NCI-H2171 treated with DMSO at 0.1 percent for 48 hours (cell line): ENCODE measurements around the gene PERCC1.

Experiments
- DNase-seq: peaks from one replicate; lab custom pipeline; 2025; lab: John Stamatoyannopoulos, UW

The PERCC1 gene

DNA sequence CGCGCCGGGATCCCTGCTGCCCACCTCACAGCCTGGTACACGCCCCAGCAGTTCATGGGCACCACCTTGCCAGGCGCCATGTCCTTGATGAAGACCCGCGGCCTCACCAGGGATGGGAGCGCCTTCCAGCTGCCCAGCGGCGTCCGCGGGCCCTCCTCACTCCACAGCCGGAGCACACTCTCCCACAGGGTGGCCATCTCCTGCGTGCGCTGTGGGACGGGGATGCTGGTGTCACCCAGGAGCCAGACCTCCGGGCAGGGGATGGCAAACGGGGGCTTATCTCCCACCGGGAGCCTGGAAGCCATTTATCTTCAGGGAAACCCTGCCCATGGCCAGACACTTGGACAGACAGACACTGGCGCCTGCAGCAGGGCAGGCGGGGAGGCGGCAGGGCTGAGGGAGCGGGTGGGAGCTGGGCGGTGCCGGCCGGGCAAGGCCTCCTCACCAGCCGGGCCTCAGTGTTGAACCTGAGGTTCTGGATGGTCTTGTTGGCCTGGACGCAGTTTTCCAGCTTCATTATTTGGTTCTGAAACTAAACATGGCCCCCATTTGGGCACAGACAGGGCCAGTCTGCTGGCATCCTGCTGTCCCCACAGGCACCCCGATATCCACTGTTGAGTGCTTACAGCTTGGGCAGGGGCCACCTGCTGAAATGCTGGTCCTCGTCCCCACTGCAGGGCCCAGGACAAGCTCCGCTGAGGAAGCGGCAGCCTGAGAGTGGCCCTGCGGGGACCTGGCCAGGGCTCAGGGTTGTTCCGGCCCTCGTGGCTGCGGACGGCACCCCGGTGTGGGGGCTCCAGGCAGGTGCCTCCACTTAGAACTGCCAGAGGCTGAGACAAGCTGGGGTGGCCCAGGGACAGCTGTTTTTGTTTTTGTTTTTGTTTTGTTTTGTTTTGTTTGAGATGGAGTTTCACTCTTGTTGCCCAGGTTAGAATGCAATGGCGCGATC, 4.0 kb downstream of the PERCC1 start:
- DNase-seq = no peak

- no peak for DNase-seq
Observed at GRCh38 chr16:1435921-1436697, 5.2 kb downstream of the PERCC1 start.

GRCh38 chr16:1436731-1437355, 6.0 kb downstream of the PERCC1 start:
- DNase-seq = no peak

DNA sequence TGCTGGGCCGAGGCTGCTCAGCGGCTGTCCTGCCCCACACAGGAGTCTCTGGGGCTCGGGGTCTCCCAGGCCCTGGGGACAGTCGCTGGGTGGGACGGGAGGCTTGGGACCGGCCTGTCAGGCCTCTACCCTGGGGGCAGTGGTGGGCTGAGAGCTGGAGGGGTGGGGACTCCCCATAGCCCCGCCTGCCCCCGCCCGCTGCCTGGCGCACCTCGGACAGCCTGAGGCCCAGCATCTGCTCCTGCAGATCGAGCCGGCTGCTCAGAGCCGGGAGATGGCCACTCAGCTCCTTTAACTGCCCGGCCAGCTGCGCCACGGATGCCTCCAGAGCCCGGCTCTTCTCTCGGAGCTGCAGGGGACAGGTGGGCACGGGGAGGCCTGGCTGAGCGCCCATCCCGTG, 6.7 kb downstream of the PERCC1 start:
- no peak for DNase-seq

DNA sequence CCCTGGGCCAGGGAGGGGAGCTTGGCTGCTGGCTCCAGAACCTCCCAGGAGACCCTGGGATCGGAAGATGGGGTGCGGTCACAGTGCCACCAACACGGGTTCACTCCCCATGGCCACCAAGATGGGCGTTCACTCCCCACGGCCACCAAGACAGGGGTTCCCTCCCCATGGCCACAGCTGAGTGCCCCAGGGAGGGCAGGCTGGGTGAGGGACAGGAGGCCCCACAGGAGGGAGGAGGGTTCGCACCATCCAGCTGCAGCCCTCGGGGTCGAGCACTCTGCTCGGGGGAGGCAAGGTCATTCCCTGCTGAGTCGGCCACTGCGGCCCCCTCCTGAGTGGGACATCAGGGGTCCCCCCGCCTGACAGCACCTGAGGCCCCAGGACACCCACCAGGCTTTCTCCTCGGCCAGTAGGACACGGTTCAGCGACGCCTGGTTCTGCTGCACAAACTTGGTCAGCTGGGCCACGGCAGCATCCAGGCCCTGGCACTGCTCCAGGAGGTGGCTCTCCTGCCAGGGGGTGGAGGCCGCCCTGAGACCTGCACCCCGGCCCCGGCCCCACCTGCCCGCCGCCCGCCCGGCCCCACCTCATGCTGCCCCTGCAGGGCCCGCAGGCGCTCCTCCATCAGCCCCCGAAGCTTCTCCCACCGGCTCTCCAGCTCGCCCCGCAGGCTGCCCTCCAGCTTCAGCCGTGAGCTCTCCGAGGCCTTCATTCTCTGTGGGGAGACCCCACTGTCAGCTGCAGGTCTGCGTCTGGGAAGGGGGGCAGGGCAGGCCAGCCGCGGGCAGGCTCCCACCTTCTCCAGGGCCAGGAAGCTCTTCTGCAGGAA, 7.6 kb downstream of the PERCC1 start:
- no peak for DNase-seq

DNA sequence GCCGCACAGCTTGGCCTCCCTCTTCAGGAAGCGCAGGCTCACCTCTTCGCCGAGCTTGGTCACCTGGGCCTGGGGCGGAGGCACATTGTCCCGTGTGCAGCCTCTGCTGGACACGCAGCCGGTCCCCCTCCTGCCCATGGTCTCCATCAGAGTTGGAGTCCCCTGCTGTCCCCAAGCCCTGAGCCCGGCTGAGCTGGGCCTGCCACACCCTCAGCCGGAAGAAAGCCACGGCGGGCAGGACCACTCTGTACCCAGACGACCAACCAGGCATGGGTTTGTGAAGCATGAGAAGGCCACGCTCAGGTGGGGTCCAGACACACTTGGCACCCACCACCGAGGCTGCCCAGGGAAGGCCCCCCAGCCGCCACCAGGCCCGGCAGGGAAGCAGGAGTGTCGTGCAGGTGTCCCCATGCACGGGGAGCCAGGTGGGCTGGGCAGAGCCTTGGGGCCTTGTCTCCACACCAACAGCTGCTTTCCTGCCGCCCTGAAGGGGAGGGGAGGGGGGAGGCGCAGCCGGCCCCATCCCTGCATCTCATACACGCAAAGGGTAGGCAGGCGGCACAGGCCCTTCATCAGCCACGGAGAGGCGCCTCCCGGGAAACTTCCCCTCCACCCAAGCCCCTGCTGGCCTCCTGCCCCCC, 8.3 kb downstream of the PERCC1 start:
- DNase-seq = no peak

GRCh38 chr16:1439699-1440074, 8.8 kb downstream of the PERCC1 start:
- DNase-seq = peak; percentile 41

- no peak for DNase-seq
Observed at GRCh38 chr16:1441391-1441829, 10.5 kb downstream of the PERCC1 start.

DNA sequence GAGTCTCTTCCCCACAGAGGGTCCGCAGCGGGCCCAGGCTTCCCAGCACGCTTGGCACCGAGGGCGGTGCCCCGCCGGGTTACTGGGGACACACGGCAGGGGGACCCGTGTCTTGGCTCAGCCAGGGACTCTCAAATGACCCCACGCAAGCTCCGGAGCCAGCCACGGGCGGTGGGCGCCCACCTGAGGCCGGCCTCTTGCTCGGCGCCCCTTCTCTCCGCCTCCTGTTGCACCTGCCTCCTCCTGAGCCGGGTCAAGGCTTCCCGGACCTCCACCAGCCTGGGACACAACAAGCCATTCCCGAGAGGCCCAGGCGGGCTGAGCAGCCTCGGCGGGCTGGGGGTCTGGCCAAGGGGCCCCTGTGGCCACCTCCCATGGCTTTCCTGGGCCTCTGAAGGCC, 11.8 kb downstream of the PERCC1 start:
- DNase-seq = no peak

- no peak for DNase-seq
Observed at GRCh38 chr16:1443403-1443973, 12.6 kb downstream of the PERCC1 start.

- DNase-seq = no peak
Observed at GRCh38 chr16:1443980-1444729, 13.3 kb downstream of the PERCC1 start, which contains the start of gene CCDC154. TSS of gene CCDC154 (minus strand) at chr16:1444556. CDS start at chr16:1444322, 234 bp downstream.

DNA sequence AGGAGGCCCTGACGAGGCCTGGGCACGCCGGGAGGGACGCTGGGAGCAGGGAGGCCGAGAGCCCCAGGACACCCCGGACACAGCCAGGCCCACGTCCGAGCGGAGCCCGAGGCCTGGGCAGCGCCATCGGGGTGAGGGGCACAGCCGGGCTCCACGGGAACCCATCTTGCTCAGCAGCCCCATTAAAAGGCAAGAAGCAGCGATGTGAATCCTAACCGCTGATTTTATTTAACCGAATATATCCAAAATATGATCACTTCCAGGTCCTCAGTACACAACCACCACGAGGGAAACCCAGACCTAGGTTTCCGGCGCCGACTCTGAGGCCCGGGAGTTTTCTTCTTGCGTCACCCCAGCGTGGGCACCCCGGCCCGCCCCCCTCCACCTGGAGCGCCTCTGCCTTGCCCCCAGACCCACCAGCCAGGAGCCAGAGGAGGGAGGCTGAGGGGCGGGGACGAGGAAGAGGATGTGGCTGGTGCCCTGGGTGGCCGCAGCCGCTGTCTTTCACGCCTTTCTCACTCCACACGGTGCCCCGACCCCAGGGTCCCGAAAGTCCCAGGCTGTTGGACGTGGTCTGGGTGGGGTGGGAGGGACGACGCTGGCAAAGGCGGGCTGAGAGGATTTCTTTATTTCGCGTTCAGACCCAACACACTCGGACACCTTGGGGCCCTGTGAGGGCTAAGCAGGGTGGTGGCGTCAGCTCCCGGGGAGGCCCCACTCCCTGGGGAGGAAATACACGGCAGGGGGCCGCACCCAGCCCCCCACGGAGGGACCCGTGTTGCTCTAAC, 14.0 kb downstream of the PERCC1 start:
- no peak for DNase-seq

DNA sequence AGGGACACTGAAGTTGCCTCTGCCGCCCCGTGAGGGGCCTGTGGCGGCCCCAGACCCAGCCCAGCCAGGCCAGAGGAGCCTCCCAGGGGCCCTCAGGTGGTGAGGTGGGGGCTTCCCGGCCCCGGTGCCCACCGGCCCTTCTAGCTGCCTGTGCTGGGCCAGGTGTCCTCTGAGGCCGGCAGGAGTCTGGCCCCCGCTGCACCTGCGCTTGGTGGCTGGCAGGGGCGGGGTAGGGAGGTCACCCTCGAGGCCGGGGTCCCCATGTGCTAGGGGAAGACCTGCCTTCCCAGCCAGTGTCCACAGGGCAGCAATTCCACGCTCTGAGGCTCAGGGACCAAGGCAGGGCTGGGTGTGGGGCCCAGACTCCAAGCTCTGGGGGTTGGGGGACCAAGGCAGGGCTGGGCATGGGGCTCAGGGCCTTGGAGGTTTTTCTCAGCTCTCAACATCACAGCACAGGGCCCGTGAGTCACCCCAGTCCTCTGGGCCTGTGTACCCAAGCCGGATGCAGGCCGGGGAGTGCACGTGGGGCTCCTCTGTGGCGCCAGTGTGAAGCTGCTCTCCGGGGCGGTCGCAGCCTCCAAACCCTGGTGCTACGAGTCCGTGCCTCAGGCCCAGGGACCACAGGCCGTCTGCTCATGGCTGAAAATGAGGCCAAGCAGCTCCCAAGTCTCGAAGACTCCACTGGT, 14.8 kb downstream of the PERCC1 start:
- no peak for DNase-seq

- DNase-seq = no peak
Observed at GRCh38 chr16:1446296-1447080, 15.6 kb downstream of the PERCC1 start.

DNA sequence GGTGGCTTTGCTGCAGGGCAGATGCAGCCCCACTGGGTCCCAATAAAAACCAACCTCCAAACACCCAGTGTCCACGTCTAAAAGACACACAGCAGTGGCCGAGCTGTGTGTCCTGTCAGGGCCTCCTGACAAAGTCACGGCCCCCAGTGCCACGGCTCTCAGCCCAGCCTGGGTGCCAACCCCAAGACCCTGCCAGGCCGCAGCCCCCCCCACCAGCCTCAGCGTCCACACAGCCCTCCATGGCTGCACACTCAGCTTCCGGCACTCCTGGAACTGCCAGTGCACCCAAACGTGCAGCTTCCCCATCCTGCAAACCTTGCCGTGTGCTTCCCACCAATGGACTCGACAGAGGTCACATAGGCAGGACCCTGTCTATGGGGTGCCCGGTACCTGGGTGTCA, 17.1 kb downstream of the PERCC1 start:
- no peak for DNase-seq

GRCh38 chr16:1448536-1449116, 17.7 kb downstream of the PERCC1 start:
- no peak for DNase-seq

DNA sequence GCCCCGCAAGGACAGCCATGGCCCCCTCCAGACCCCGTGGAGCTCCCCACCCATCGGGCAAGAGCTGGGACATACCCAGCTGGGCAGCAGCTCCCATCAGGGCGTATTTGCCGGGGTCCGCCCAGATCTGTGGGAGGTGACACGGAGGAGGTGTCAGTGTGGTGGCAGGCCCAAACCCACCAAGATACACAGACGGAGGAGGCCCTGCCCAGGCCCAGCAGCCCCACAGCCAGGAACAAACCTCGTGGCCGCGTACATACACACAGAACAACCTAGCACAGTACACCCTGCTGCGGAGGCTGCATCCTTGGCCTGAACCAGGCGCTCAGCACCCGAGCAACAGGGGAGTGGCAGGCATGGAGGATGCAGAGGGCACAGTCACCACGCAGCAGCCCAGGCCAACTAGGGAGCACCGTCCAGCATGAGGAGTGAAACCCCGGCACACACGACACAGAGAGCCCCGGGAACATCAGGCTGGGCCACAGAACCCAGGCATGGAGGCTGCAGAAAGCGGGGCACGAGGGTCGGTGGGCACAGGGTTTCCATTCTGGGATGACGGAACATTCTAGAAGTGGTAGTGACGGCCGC, 18.4 kb downstream of the PERCC1 start:
- no peak for DNase-seq
